ENCODE results near the gene ZBTB34.

The ZBTB34 gene

DNA sequence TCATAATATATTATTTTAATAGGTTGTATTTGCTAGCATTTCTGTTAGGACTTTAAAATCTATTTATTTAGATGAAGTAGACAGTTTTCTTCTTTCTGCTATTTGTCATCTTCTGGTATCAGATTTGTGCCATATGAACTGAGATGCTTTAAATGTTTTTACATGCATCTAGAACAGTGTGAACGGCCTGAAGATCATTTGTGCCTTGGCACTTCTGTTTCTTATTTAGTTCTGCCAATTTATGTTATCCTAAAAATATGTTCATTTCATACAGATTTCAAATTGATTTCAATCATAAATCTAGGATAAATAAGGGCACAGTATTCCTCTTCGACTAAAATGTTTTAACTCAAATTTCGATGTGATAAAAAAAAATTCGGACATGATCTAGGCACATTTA is 16.1 kb downstream of the ZBTB34 start:
- Histone ChIP-seq H3K27me3 (ENCODE audit: control insufficient read depth, low read length) (no peaks in the 10 kb centered on the region), H4K20me1 (ENCODE audit: control insufficient read depth, insufficient read depth, low read depth, low read length) (peaks cover 3% of the 10 kb centered on the region; the same call in 1 of the 2 replicates), H3K4me1 (ENCODE audit: control insufficient read depth, low read length) (peaks cover 9% of the 10 kb centered on the region), H3K27ac (ENCODE audit: low read depth, low read length) (no peak overlapping the region), H3K9me2 (replicated peaks; ENCODE audit: control insufficient read depth, low read length) (no peaks in the 10 kb centered on the region), H3K4me2 (ENCODE audit: low read length) (no peak overlapping the region), H3K4me3 (ENCODE audit: low read length) (no peak overlapping the region), H3K79me2 (ENCODE audit: control insufficient read depth, low read length) (peaks cover 21% of the 10 kb centered on the region), H3K36me3 (ENCODE audit: control insufficient read depth, low read length) (peaks cover 20% of the 10 kb centered on the region), H3K9me3 (ENCODE audit: control insufficient read depth, insufficient read depth, low read length) (no peaks in the 10 kb centered on the region), H3F3A (ENCODE audit: control insufficient read depth, insufficient read depth) (peaks cover 8% of the 10 kb centered on the region; the same call in 1 of the 2 replicates)
- no peak for TF ChIP-seq EZH2phosphoT487 (IDR thresholded peaks at IDR 0.05; ENCODE audit: borderline replicate concordance, low read length)

DNA sequence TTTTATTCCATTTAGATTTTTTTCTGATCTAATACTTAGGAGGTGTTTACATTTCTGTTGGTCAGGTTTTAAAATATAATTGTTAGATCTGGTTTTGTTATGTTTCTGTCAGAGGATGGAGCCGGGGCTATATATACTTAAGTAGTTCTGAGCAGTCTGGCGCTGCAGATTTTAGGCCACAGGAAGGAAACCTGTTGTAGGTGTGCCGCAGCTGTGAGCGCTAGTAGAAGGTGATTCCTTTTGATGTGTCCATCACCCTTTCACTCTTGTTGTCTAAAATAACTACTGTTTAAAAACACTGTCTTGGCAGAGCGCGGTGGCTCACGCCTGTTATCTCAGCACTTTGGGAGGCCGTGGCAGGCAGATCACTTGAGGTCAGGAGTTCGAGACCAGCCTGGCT is 17.0 kb downstream of the ZBTB34 start:
- Histone ChIP-seq H3K27me3 (ENCODE audit: control insufficient read depth, low read length) (no peaks in the 10 kb centered on the region), H3K79me2 (ENCODE audit: control insufficient read depth, low read length) (peaks cover 20% of the 10 kb centered on the region), H3K4me2 (ENCODE audit: low read length) (no peak overlapping the region), H3K4me3 (ENCODE audit: low read length) (no peak overlapping the region), H3K9me2 (replicated peaks; ENCODE audit: control insufficient read depth, low read length) (no peaks in the 10 kb centered on the region), H4K20me1 (ENCODE audit: control insufficient read depth, insufficient read depth, low read depth, low read length) (peaks cover 3% of the 10 kb centered on the region; the same call in 1 of the 2 replicates), H3K36me3 (ENCODE audit: control insufficient read depth, low read length) (peaks cover 20% of the 10 kb centered on the region), H3K4me1 (ENCODE audit: control insufficient read depth, low read length) (peaks cover 7% of the 10 kb centered on the region), H3K27ac (ENCODE audit: low read depth, low read length) (no peak overlapping the region), H3K9me3 (ENCODE audit: control insufficient read depth, insufficient read depth, low read length) (no peaks in the 10 kb centered on the region), H3F3A (ENCODE audit: control insufficient read depth, insufficient read depth) (peaks cover 8% of the 10 kb centered on the region; the same call in 1 of the 2 replicates)
- TF ChIP-seq EZH2phosphoT487 (IDR thresholded peaks at IDR 0.05; ENCODE audit: borderline replicate concordance, low read length) (no peak), CTCF (IDR thresholded peaks at IDR 0.05; ENCODE audit: low read depth, low read length, poor library complexity, severe bottlenecking) (no peak)

- Histone ChIP-seq H3K4me3 (ENCODE audit: low read length) (no peak overlapping the region), H4K20me1 (ENCODE audit: control insufficient read depth, insufficient read depth, low read depth, low read length) (peaks cover 2% of the 10 kb centered on the region), H3K27ac (ENCODE audit: low read depth, low read length) (no peak overlapping the region)
These were observed 18.8 kb downstream of the ZBTB34 start for GRCh38 chr9:126879288-126879687.

More at GRCh38 chr9:126879288-126879687, 18.8 kb downstream of the ZBTB34 start:
- Histone ChIP-seq H3K9me2 (replicated peaks; ENCODE audit: control insufficient read depth, low read length) (no peaks in the 10 kb centered on the region), H3K4me1 (ENCODE audit: control insufficient read depth, low read length) (peaks cover 4% of the 10 kb centered on the region), H3F3A (ENCODE audit: control insufficient read depth, insufficient read depth) (peaks cover 6% of the 10 kb centered on the region; the same call in 1 of the 2 replicates), H3K27me3 (ENCODE audit: control insufficient read depth, low read length) (no peaks in the 10 kb centered on the region), H3K4me2 (ENCODE audit: low read length) (no peak overlapping the region), H3K36me3 (ENCODE audit: control insufficient read depth, low read length) (peaks cover 20% of the 10 kb centered on the region), H3K9me3 (ENCODE audit: control insufficient read depth, insufficient read depth, low read length) (no peaks in the 10 kb centered on the region), H3K79me2 (ENCODE audit: control insufficient read depth, low read length) (peaks cover 13% of the 10 kb centered on the region)
- TF ChIP-seq EZH2phosphoT487 (IDR thresholded peaks at IDR 0.05; ENCODE audit: borderline replicate concordance, low read length) (no peak), CTCF (IDR thresholded peaks at IDR 0.05; ENCODE audit: low read depth, low read length, poor library complexity, severe bottlenecking) (no peak)

All from DOHH2 (cell line).